Activated T-cell treated with anti-CD3 and anti-CD28 coated beads for 1 hour (primary cell): Measurements from ENCODE around the gene HOXA13.

Experiments used
- DNase-seq: peaks from one replicate; pipeline ENCODE4 v3.0.0-alpha.2; 2020; ENCODE audit warnings: low read depth

Gene HOXA13

GRCh38 chr7:27192546-27193334 lies 7.2 kb downstream of the HOXA13 start:
- DNase-seq = no peak

- no peak for DNase-seq
Observed at GRCh38 chr7:27191833-27192545, 7.9 kb downstream of the HOXA13 start.

- DNase-seq = no peak
Observed at GRCh38 chr7:27191161-27191731, 8.6 kb downstream of the HOXA13 start.

GRCh38 chr7:27189997-27190748 lies 9.7 kb downstream of the HOXA13 start:
- DNase-seq = no peak

GRCh38 chr7:27189295-27189996 lies 10.4 kb downstream of the HOXA13 start:
- no peak for DNase-seq

GRCh38 chr7:27188386-27189294 lies 11.3 kb downstream of the HOXA13 start:
- DNase-seq = no peak

GRCh38 chr7:27187475-27188385 lies 12.2 kb downstream of the HOXA13 start:
- DNase-seq = no peak

GRCh38 chr7:27186668-27187474 lies 13.0 kb downstream of the HOXA13 start:
- DNase-seq = no peak

- DNase-seq = no peak
Observed at GRCh38 chr7:27185854-27186667, 13.8 kb downstream of the HOXA13 start.

- no peak for DNase-seq
Observed at GRCh38 chr7:27185013-27185853, 14.7 kb downstream of the HOXA13 start, which contains the start of gene HOXA11. Gene HOXA11, minus strand, starts transcription at chr7:27185232. Its CDS starts 88 bp downstream, at chr7:27185144.

- DNase-seq = no peak
Observed at GRCh38 chr7:27184337-27185012, 15.4 kb downstream of the HOXA13 start.

- DNase-seq = no peak
Observed at GRCh38 chr7:27183682-27184336, 16.1 kb downstream of the HOXA13 start.

- no peak for DNase-seq
Observed at GRCh38 chr7:27182861-27183681, 16.8 kb downstream of the HOXA13 start.

GRCh38 chr7:27182285-27182841 lies 17.5 kb downstream of the HOXA13 start:
- no peak for DNase-seq
